Caco-2 (cell line): ENCODE data around the gene MRTO4. TPM values are rescaled to one million over a fixed set of nuclear protein-coding genes. Genes with fewer than 3 reads are reported as not detected.
"Not testable (repeated sequence)": the region's sequence is repeated elsewhere in the genome, so short reads cannot be mapped to it uniquely, and the experiment has no call there.

Source experiments
- BruUV-seq: library from RNA; stranded (reverse); fragments of 400-500 nt; replicated peaks from 2 replicates; lab custom pipeline; 2021; lab: Mats Ljungman, UMichigan
- CTCF ChIA-PET: fragments of 300-600 bp; sonication (Branson Sonifier 250); formaldehyde crosslinking; loops from one replicate; lab custom pipeline; 2022; ENCODE audit warnings: antibody characterized with exemption; lab: Charles Lee
- POLR2A ChIA-PET: fragments of 300-600 bp; sonication (Branson Sonifier 250); formaldehyde crosslinking; loops from one replicate; lab custom pipeline; 2022; ENCODE audit warnings: antibody characterized with exemption; lab: Charles Lee
- DNase-seq, 2 experiments: peaks; one replicate each; pipeline versions ENCODE4 v3.0.0 to v3.0.0-alpha.2; 2020 to 2022
- H3K27me3 ChIP-seq: replicated peaks from 2 replicates; pipeline ENCODE4 v1.6.0; 2011; ENCODE audit warnings: low read length; ENCODE audit not compliant: control insufficient read depth, insufficient read depth
- H3K36me3 ChIP-seq: 2 replicates; pipeline ENCODE4 v1.5.1; 2011; ENCODE audit warnings: low read length; ENCODE audit not compliant: control insufficient read depth, insufficient read depth
- H3K4me1 ChIP-seq: fragments of 250-450 bp; sonication (Bioruptor Pico); 2 replicates; pipeline ENCODE4 v1.5.1; 2020; ENCODE audit warnings: mild to moderate bottlenecking
- H3K4me3 ChIP-seq: 2 replicates; pipeline ENCODE4 v1.5.1; 2011; ENCODE audit warnings: low read depth, mild to moderate bottlenecking, control low read depth, low read length
- H3K9me3 ChIP-seq: fragments of 250-450 bp; sonication (Bioruptor Pico); 2 replicates; pipeline ENCODE4 v1.5.1; 2020; ENCODE audit warnings: mild to moderate bottlenecking, moderate library complexity
- H3K27ac Mint-ChIP-seq: one replicate; pipeline ENCODE4 v1.8.0; 2022; ENCODE audit warnings: mixed read lengths; ENCODE audit not compliant: unreplicated experiment
- H3K27me3 Mint-ChIP-seq: one replicate; pipeline ENCODE4 v1.8.0; 2022; ENCODE audit warnings: mixed read lengths; ENCODE audit not compliant: insufficient read depth, unreplicated experiment
- H3K36me3 Mint-ChIP-seq: one replicate; pipeline ENCODE4 v1.8.0; 2022; ENCODE audit warnings: mild to moderate bottlenecking, mixed read lengths; ENCODE audit not compliant: insufficient read depth, unreplicated experiment
- H3K4me1 Mint-ChIP-seq: one replicate; pipeline ENCODE4 v1.8.0; 2022; ENCODE audit warnings: low read depth, mixed read lengths; ENCODE audit not compliant: unreplicated experiment
- H3K4me3 Mint-ChIP-seq: one replicate; pipeline ENCODE4 v1.8.0; 2022; ENCODE audit warnings: mild to moderate bottlenecking, moderate library complexity, mixed read lengths; ENCODE audit not compliant: unreplicated experiment
- H3K9me3 Mint-ChIP-seq: one replicate; pipeline ENCODE4 v1.8.0; 2022; ENCODE audit warnings: mixed read lengths; ENCODE audit not compliant: unreplicated experiment
- CTCF ChIP-seq, 2 experiments: fragments of 200-600 bp in 1 of 2; IDR thresholded peaks; 1 replicate in 1 of 2; 2 replicates in 1 of 2; pipeline versions ENCODE4 v1.5.1 to v1.8.0; 2011 to 2022; ENCODE audit warnings: antibody characterized with exemption in 1 of 2, control low read depth in 1 of 2, inconsistent platforms in 1 of 2, low read depth in 1 of 2, low read length in 1 of 2, mild to moderate bottlenecking in 1 of 2, moderate library complexity in 1 of 2; ENCODE audit not compliant: insufficient read depth in 1 of 2, severe bottlenecking in 1 of 2, unreplicated experiment in 1 of 2
- intact Hi-C: fragments of 100-400 bp; cut with micrococcal nuclease; formaldehyde crosslinking; loops from one replicate; pipeline ENCODE4 v1.10.0; 2022; ENCODE audit not compliant: unreplicated experiment
- total RNA-seq: library from RNA; stranded (reverse); gene quantifications from 2 replicates; pipeline ENCODE4 v1.2.3, GENCODE V29; 2022

The MRTO4 gene
- total RNA-seq, 1 experiment from 2014 or later: 52.6 TPM

DNA sequence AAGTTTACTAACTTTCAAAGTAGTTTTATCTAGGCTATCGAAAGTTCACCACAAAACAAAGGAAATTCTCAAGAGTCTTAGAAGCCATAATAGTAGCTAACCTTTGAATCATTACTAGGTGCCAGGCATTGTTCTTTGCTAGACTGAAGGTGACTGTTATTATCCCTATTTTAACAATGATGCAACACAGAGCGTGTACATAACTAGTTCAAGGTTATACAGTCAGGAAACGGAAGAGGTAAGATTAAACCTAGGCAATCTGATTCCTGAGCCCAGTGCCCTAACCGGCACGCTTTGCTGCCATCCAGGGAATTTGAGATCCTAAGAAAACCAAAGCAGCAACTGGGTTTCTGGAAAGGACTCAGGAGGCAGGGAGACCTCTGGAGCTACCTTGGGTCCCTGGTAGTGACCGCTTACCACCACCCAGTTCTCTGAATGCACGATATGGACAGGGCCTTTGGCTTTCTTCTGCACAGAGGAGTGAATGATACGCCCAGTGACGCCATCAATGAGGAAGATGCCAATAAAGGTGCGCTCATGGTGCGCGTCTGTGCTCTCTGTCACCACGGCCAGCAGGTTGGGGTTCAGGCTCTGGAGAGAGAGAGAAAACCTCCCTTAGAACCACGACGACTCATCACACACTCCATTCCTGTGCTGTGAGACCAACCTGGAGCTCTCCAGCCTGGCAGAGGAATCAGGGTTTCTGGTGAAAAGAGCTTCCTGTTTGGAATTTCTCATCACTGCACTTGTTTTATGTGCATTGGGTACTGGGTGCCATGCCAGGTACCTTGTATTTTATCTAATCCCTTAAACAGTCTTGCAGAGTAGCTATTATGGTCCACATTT lies 28.4 kb upstream of the MRTO4 start:
- Mint-ChIP-seq H3K9me3 (no peaks in the 10 kb centered on the region), H3K4me1 (peaks cover 5% of the 10 kb centered on the region), H3K4me3 (no peak overlapping the region), H3K27ac (no peak overlapping the region), H3K27me3 (no peaks in the 10 kb centered on the region), H3K36me3 (peaks cover 89% of the 10 kb centered on the region)
- Histone ChIP-seq H3K27me3 (no peaks in the 10 kb centered on the region), H3K4me1 (no peaks in the 10 kb centered on the region), H3K9me3 (no peaks in the 10 kb centered on the region), H3K4me3 (no peak overlapping the region), H3K36me3 (no peaks in the 10 kb centered on the region; the same call in 1 of the 2 replicates)
- ChIA-PET POLR2A (interaction anchor here (0.6 kb wide), 1 partner anchor 31 kb away, joined by 4 read pairs; no protein-coding TSS in a partner anchor), CTCF (interaction anchor here (1.0 kb wide), 1 partner anchor 9 kb away, joined by 3 read pairs; no protein-coding TSS in a partner anchor)
- no peak for TF ChIP-seq CTCF (IDR thresholded peaks at IDR 0.05; ENCODE audit: insufficient read depth in 1 of 2, low read depth in 1 of 2, low read length in 1 of 2, severe bottlenecking in 1 of 2, unreplicated experiment in 1 of 2)
- no peak for DNase-seq
- intact Hi-C loops: no loop called here
- BruUV-seq: no TSS peak

GRCh38 chr1:19229229-19229628 lies 22.4 kb upstream of the MRTO4 start:
- H3K9me3 Mint-ChIP-seq: no peaks in the 10 kb centered on the region
- peaks cover 62% of the 10 kb centered on the region for H3K36me3 Mint-ChIP-seq
- ChIA-PET POLR2A (no interaction called here), CTCF (no interaction called here)
- no peak overlapping the region for H3K4me3 Mint-ChIP-seq
- no peak overlapping the region for H3K27ac Mint-ChIP-seq
- H3K27me3 Mint-ChIP-seq: no peaks in the 10 kb centered on the region
- H3K36me3 ChIP-seq: no peaks in the 10 kb centered on the region; the same call in 1 of the 2 replicates
- no TSS peak for BruUV-seq
- peaks cover 5% of the 10 kb centered on the region for H3K4me1 Mint-ChIP-seq
- no peaks in the 10 kb centered on the region for H3K4me1 ChIP-seq
- H3K9me3 ChIP-seq: no peaks in the 10 kb centered on the region
- DNase-seq: no peak
- intact Hi-C loops: no loop called here
- TF ChIP-seq CTCF (IDR thresholded peaks at IDR 0.05; ENCODE audit: insufficient read depth in 1 of 2, low read depth in 1 of 2, low read length in 1 of 2, severe bottlenecking in 1 of 2, unreplicated experiment in 1 of 2): no peak
- no peaks in the 10 kb centered on the region for H3K27me3 ChIP-seq
- H3K4me3 ChIP-seq: no peak overlapping the region

GRCh38 chr1:19229828-19230325 lies 21.7 kb upstream of the MRTO4 start:
- H3K4me3 ChIP-seq: no peak overlapping the region
- Mint-ChIP-seq H3K27me3 (no peaks in the 10 kb centered on the region), H3K4me1 (no peaks in the 10 kb centered on the region), H3K4me3 (no peak overlapping the region), H3K36me3 (peaks cover 56% of the 10 kb centered on the region), H3K9me3 (no peaks in the 10 kb centered on the region), H3K27ac (no peak overlapping the region)
- no peaks in the 10 kb centered on the region for H3K4me1 ChIP-seq
- no peaks in the 10 kb centered on the region; the same call in 1 of the 2 replicates for H3K36me3 ChIP-seq
- no peaks in the 10 kb centered on the region for H3K9me3 ChIP-seq
- DNase-seq: no peak
- intact Hi-C loops: no loop called here
- no peak for TF ChIP-seq CTCF (IDR thresholded peaks at IDR 0.05; ENCODE audit: insufficient read depth in 1 of 2, low read depth in 1 of 2, low read length in 1 of 2, severe bottlenecking in 1 of 2, unreplicated experiment in 1 of 2)
- BruUV-seq: no TSS peak
- POLR2A ChIA-PET: no interaction called here
- H3K27me3 ChIP-seq: no peaks in the 10 kb centered on the region
- CTCF ChIA-PET: no interaction called here

- H3K27me3 Mint-ChIP-seq, H3K9me3 Mint-ChIP-seq, H3K4me1 Mint-ChIP-seq, H3K27ac Mint-ChIP-seq, H3K9me3 ChIP-seq, intact Hi-C loops, DNase-seq, H3K4me1 ChIP-seq, H3K36me3 ChIP-seq, H3K27me3 ChIP-seq, POLR2A ChIA-PET, H3K4me3 ChIP-seq, H3K4me3 Mint-ChIP-seq, CTCF ChIA-PET, BruUV-seq: not testable (repeated sequence)
- peaks cover 39% of the 10 kb centered on the region for H3K36me3 Mint-ChIP-seq
These were observed 19.7 kb upstream of the MRTO4 start for GRCh38 chr1:19231736-19232523.
